NB4 (cell line): ENCODE results near the gene BABAM1.

Experiments used
- CTCF ChIP-seq: IDR thresholded peaks from one replicate; pipeline ENCODE4 v1.5.1; 2012; ENCODE audit warnings: low read depth, low read length
- MAX ChIP-seq: IDR thresholded peaks from 2 replicates; pipeline ENCODE4 v1.6.1; 2011; ENCODE audit warnings: low read depth, low read length
- POLR2A ChIP-seq: IDR thresholded peaks from 2 replicates; pipeline ENCODE4 v1.6.1; 2011; ENCODE audit warnings: mild to moderate bottlenecking; ENCODE audit not compliant: insufficient read length; ENCODE audit errors: extremely low read depth

DNA sequence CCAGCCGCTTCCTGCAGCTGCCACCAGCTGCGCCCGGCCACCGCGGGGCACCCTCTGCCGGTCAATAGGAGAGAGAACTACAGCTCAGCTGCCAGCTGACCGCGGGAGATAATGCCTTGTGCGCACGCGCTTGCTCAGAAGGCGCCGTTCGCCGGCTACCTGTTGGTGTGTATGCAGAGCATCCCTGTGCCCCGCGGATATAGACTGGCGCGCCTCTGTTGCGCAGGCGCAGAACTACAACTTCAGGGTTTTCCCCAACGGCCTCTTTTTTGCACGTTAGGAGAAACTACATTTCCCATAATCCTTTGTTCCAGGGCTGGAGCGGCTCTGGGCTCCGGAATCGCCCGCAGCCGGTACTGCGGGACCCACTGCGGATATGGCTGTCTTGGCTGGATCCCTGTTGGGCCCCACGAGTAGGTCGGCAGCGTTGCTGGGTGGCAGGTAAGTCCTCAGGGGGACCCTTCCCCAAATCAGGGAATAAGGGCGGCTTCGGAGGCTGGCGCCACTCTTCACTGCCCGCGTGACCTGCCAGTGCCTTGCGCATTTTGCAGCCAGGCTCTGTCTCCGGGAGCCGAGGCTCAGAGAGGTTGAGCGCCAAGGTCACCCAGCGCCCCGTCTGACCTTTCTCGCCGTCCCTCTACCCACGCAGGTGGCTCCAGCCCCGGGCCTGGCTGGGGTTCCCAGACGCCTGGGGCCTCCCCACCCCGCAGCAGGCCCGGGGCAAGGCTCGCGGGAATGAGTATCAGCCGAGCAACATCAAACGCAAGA, 38.5 kb downstream of the BABAM1 start, which contains the start of gene MRPL34:
- TF ChIP-seq POLR2A (peak; percentile 53), CTCF (peak; percentile 66), MAX (peak; percentile 56)
